H1 (cell line): Measurements from ENCODE around the gene SLC35D3. TPM values are rescaled to one million over a fixed set of nuclear protein-coding genes. Genes with fewer than 3 reads are reported as not detected.
A peak's percentile ranks its signal among the peaks of the same experiment; 100 is the strongest.

Experiments
- CTCF ChIA-PET: fragments of 300-600 bp; sonication (Branson Sonifier 250); formaldehyde crosslinking; loops from one replicate; lab custom pipeline; 2021; ENCODE audit not compliant: partially characterized antibody; lab: Charles Lee
- POLR2A ChIA-PET: fragments of 300-600 bp; sonication (Branson Sonifier 250); formaldehyde crosslinking; loops from one replicate; lab custom pipeline; 2021; ENCODE audit warnings: inconsistent platforms; ENCODE audit not compliant: partially characterized antibody; lab: Charles Lee
- DNase-seq, 2 experiments: peaks; one replicate each; pipeline versions ENCODE4 v3.0.0 to v3.0.0-alpha.2; 2010 to 2022; ENCODE audit warnings: low spot score in 2 of 2, low read depth in 1 of 2, mixed read lengths in 1 of 2
- FAIRE-seq: peaks from 2 replicates; lab custom pipeline; 2011; peaks lifted over from hg19 to GRCh38; lab: Jason Lieb, UNC
- H2AFZ ChIP-seq: 2 replicates; pipeline ENCODE4 v1.8.1; 2012; ENCODE audit warnings: low read length, inconsistent platforms
- H2AK5ac ChIP-seq: 2 replicates; pipeline ENCODE4 v1.6.1; 2013; ENCODE audit warnings: low read depth, low read length
- H2BK120ac ChIP-seq: replicated peaks from 2 replicates; pipeline ENCODE3; 2013; ENCODE audit warnings: low read depth, low read length, inconsistent platforms
- H2BK12ac ChIP-seq: 2 replicates; pipeline ENCODE4 v1.6.1; 2013; ENCODE audit warnings: low read depth, low read length
- H2BK15ac ChIP-seq: 2 replicates; pipeline ENCODE4 v1.6.1; 2013; ENCODE audit warnings: low read length
- H2BK20ac ChIP-seq: 2 replicates; pipeline ENCODE4 v1.6.1; 2013; ENCODE audit warnings: low read length
- H2BK5ac ChIP-seq: 2 replicates; pipeline ENCODE4 v1.6.1; 2013; ENCODE audit warnings: low read depth, low read length
- H3K14ac ChIP-seq: 2 replicates; pipeline ENCODE4 v1.6.1; 2013; ENCODE audit warnings: inconsistent platforms; ENCODE audit not compliant: insufficient read length
- H3K18ac ChIP-seq: 2 replicates; pipeline ENCODE4 v1.6.1; 2013; ENCODE audit warnings: low read length; ENCODE audit errors: extremely low read depth
- H3K23ac ChIP-seq: 2 replicates; pipeline ENCODE4 v1.6.1; 2013; ENCODE audit warnings: inconsistent platforms; ENCODE audit not compliant: insufficient read length
- H3K23me2 ChIP-seq: 2 replicates; pipeline ENCODE4 v1.6.1; 2013; ENCODE audit warnings: low read depth, low read length
- H3K27ac ChIP-seq: 2 replicates; pipeline ENCODE4 v1.6.1; 2011; ENCODE audit warnings: low read depth, low read length, inconsistent platforms
- H3K27me3 ChIP-seq, 4 experiments: replicated peaks in 1 of 4; 1 replicate in 1 of 4; 2 replicates in 3 of 4; pipeline versions ENCODE4 v1.6.1 to v1.8.1; 2011 to 2013; ENCODE audit warnings: low read length in 3 of 4, mild to moderate bottlenecking in 3 of 4, inconsistent platforms in 2 of 4, mixed read lengths in 2 of 4, moderate library complexity in 1 of 4; ENCODE audit not compliant: control insufficient read depth in 3 of 4, insufficient read depth in 3 of 4; ENCODE audit errors: extremely low read depth in 1 of 4
- H3K36me3 ChIP-seq, 4 experiments: 2 replicates each; pipeline versions ENCODE4 v1.6.1 to v1.8.1; 2011 to 2013; ENCODE audit warnings: mild to moderate bottlenecking in 4 of 4, low read length in 3 of 4, moderate library complexity in 2 of 4, control low read depth in 1 of 4, inconsistent platforms in 1 of 4; ENCODE audit not compliant: insufficient read depth in 4 of 4, control insufficient read depth in 2 of 4
- H3K4ac ChIP-seq: replicated peaks from 2 replicates; pipeline ENCODE3; 2013; ENCODE audit warnings: low read length, low read depth, mixed read lengths, inconsistent platforms; ENCODE audit not compliant: insufficient read length
- H3K4me1 ChIP-seq, 4 experiments: replicated peaks in 1 of 4; 1 replicate in 1 of 4; 2 replicates in 3 of 4; pipeline versions ENCODE4 v1.6.1 to v1.8.1; 2011 to 2013; ENCODE audit warnings: low read length in 3 of 4, inconsistent platforms in 2 of 4, mixed read lengths in 1 of 4; ENCODE audit not compliant: insufficient read depth in 4 of 4, control insufficient read depth in 3 of 4
- H3K4me2 ChIP-seq, 2 experiments: 2 replicates each; pipeline versions ENCODE4 v1.6.1 to v1.8.1; 2011 to 2013; ENCODE audit warnings: low read depth in 2 of 2, low read length in 2 of 2, control low read depth in 1 of 2, inconsistent platforms in 1 of 2, mild to moderate bottlenecking in 1 of 2; ENCODE audit not compliant: insufficient read depth in 1 of 2
- H3K4me3 ChIP-seq, 4 experiments: fragments of 200-600, 300-600 bp in 1 of 4; sonication (generic), shearing (Covaris generic), sonication (Bioruptor Twin) in 1 of 4; 2 replicates each; pipeline versions ENCODE4 v1.5.1 to v1.8.1; 2011 to 2016; ENCODE audit warnings: low read length in 4 of 4, low read depth in 3 of 4, control low read depth in 2 of 4, inconsistent platforms in 2 of 4, mild to moderate bottlenecking in 2 of 4, mixed read lengths in 1 of 4, moderate library complexity in 1 of 4; ENCODE audit not compliant: insufficient read depth in 2 of 4; ENCODE audit errors: extremely low read depth in 1 of 4
- H3K56ac ChIP-seq: replicated peaks from 2 replicates; pipeline ENCODE3; 2013; ENCODE audit warnings: low read depth, mild to moderate bottlenecking, mixed read lengths, low read length, inconsistent platforms; ENCODE audit not compliant: insufficient read length
- H3K79me1 ChIP-seq: 2 replicates; pipeline ENCODE4 v1.6.1; 2013; ENCODE audit warnings: low read depth, low read length, control low read depth
- H3K79me2 ChIP-seq, 2 experiments: 2 replicates each; pipeline versions ENCODE4 v1.6.1 to v1.8.1; 2012 to 2013; ENCODE audit warnings: low read length in 2 of 2, mild to moderate bottlenecking in 2 of 2, inconsistent platforms in 1 of 2; ENCODE audit not compliant: insufficient read depth in 2 of 2, control insufficient read depth in 1 of 2
- H3K9ac ChIP-seq, 4 experiments: replicated peaks in 1 of 4; 1 replicate in 1 of 4; 2 replicates in 3 of 4; pipeline versions ENCODE4 v1.6.1 to v1.8.1; 2011 to 2013; ENCODE audit warnings: low read depth in 3 of 4, low read length in 3 of 4, control low read depth in 2 of 4, mild to moderate bottlenecking in 2 of 4, moderate library complexity in 2 of 4, inconsistent platforms in 1 of 4; ENCODE audit errors: extremely low read depth in 1 of 4
- H3K9me3 ChIP-seq, 2 experiments: 2 replicates each; pipeline versions ENCODE4 v1.6.1 to v1.8.1; 2012 to 2013; ENCODE audit warnings: mild to moderate bottlenecking in 2 of 2, moderate library complexity in 2 of 2, control low read depth in 1 of 2, inconsistent platforms in 1 of 2, low read depth in 1 of 2, low read length in 1 of 2, mixed read lengths in 1 of 2; ENCODE audit not compliant: insufficient read depth in 2 of 2
- H4K20me1 ChIP-seq, 2 experiments: replicated peaks in 1 of 2; 2 replicates each; pipeline versions ENCODE3 to v1.8.1; 2011 to 2013; ENCODE audit warnings: inconsistent platforms in 2 of 2, low read length in 2 of 2, mild to moderate bottlenecking in 1 of 2; ENCODE audit not compliant: insufficient read depth in 2 of 2, control insufficient read depth in 1 of 2
- H4K5ac ChIP-seq: 2 replicates; pipeline ENCODE4 v1.6.1; 2013; ENCODE audit warnings: low read length, low read depth, mixed read lengths, inconsistent platforms; ENCODE audit not compliant: insufficient read length
- H4K8ac ChIP-seq: 2 replicates; pipeline ENCODE4 v1.8.0; 2013; ENCODE audit warnings: mild to moderate bottlenecking, moderate library complexity, low read length, inconsistent platforms; ENCODE audit not compliant: insufficient read depth; ENCODE audit errors: extremely low read depth
- H4K91ac ChIP-seq: replicated peaks from 2 replicates; pipeline ENCODE3; 2013; ENCODE audit warnings: low read length, mixed read lengths, inconsistent platforms; ENCODE audit not compliant: insufficient read length
- BCL11A ChIP-seq, 2 experiments: IDR thresholded peaks; one replicate each; pipeline ENCODE4 v1.6.1; 2011; ENCODE audit warnings: low read depth in 2 of 2, low read length in 2 of 2, mild to moderate bottlenecking in 2 of 2
- YY1 ChIP-seq: IDR thresholded peaks from 2 replicates; pipeline ENCODE4 v1.6.1; 2011; ENCODE audit warnings: low read depth, mild to moderate bottlenecking, low read length
- WGBS, 2 experiments: shearing (Covaris generic) in 1 of 2; methylation state at CpG; one replicate each; pipeline versions ENCODE4 v1.1.6 to v1.1.7; 2013 to 2015; ENCODE audit warnings: low lambda C conversion rate in 2 of 2, mixed read lengths in 2 of 2, inconsistent platforms in 1 of 2, low coverage in 1 of 2, missing lambda C conversion rate in 1 of 2; ENCODE audit not compliant: insufficient replicate concordance in 2 of 2, insufficient coverage in 1 of 2, insufficient read length in 1 of 2; ENCODE audit errors: extremely low coverage in 1 of 2, missing lambda C conversion rate in 1 of 2; 5-methylcytosine and 5-hydroxymethylcytosine counted together
- polyA plus RNA-seq, 7 experiments: library from polyadenylated mRNA; depleted of rRNA in 3 of 7; stranded (reverse) in 5 of 7; unstranded in 2 of 7; fragments of >200 nt in 5 of 7; fragments of 200-250 nt in 2 of 7; gene quantifications; 1 replicate in 5 of 7; 2 replicates in 1 of 7; 4 replicates in 1 of 7; pipeline versions ENCODE4 v1.2.1 to v1.2.3, GENCODE V29; 2011 to 2013; ENCODE audit warnings: missing spikeins in 2 of 7, mixed read lengths in 2 of 7
- total RNA-seq: library from RNA; stranded (reverse); fragmentation: NEBNext Ultra II Directional; extraction: Animal tissue kit (Norgen Biotek cat#: 25700); gene quantifications from 2 replicates; pipeline ENCODE4 v1.2.1, GENCODE V29; 2021

The SLC35D3 gene
- total and polyA plus RNA-seq, 2 of the 8 experiments (the other 6 are each of a cell fraction or from before 2014, with no cell fraction given): 0.27 to 0.39 TPM

DNA sequence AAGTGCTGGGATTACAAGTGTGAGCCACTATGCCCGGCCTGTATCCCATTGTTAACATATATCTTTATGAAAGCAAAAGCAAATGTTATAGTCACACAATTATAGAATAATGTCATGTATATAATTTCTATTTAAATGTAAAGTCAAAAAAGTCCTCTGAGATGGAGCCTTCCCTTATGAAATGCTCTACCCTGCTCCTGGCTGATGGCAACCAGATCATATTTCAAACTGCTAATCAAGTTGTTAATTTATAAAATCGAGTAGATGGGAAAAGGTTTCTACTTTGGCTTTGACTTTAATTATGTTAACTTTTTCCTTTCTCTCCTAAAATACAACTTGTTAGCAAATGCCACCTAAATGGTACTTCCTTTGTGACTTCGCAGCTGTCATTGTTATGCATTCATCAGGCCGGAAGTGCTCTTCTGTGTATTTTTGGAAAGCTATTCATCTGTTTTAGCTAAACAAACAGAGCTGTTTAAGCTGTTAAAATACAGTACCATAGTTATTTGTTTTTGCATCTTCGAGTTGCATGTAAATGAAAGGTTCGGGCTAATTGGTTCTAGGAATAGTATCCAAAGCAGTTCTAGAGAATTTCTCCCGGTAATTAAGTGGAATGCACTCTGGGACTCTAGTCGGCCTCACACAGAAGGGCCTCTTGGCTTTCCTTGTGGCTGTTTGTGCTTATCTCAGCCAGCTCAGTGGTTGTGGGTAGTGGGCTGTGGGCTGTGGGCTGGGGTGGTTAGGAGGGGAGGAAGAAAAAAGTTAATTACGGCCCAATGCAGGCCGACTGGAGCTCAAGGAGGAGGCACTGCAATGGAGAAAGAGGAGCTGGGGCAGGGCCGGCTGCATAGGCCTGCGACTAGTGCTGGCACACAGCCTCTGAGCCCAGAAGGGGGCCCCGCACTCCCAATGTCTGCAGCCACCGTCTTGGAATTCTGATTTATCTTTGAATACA, 34.8 kb downstream of the SLC35D3 start:
- Histone ChIP-seq H3K4me3 (peak overlapping the region in 1 of 4 experiments; percentile 1; a peak in 1 of 8 replicates), H3K36me3 (no peaks in the 10 kb centered on the region), H2AK5ac (no peak overlapping the region), H4K5ac (peak overlapping the region; percentile 51), H3K14ac (no peak overlapping the region), H2BK12ac (peak overlapping the region; percentile 83), H3K79me1 (no peaks in the 10 kb centered on the region), H2BK5ac (peak overlapping the region; percentile 94), H3K18ac (peak overlapping the region; percentile 71; the same call in 1 of the 2 replicates), H4K20me1 (no peaks in the 10 kb centered on the region), H3K27ac (peak overlapping the region; percentile 35; the same call in 1 of the 2 replicates), H2AFZ (no peak overlapping the region), H2BK15ac (no peak overlapping the region), H3K23me2 (no peaks in the 10 kb centered on the region), H2BK120ac (peak overlapping the region; percentile 56), H4K8ac (no peak overlapping the region), H3K4ac (no peak overlapping the region), H3K4me1 (peaks cover 0 to 33% (median 16%) of the 10 kb centered on the region in 4 experiments; a peak in 6 of 7 replicates), H3K9ac (no peak overlapping the region), H3K56ac (no peak overlapping the region), H4K91ac (peak overlapping the region; percentile 89), H3K23ac (no peak overlapping the region), H3K9me3 (no peaks in the 10 kb centered on the region), H3K4me2 (peak overlapping the region; percentile 17 to 36), H2BK20ac (no peak overlapping the region), H3K79me2 (no peaks in the 10 kb centered on the region), H3K27me3 (no peaks in the 10 kb centered on the region)
- ChIA-PET POLR2A (interaction anchor here (0.5 to 4.6 kb wide), 13 partner anchors 10 to 1271 kb away, joined by 3 to 26 read pairs (median 3); partner anchors contain the start of genes IL20RA and SLC35D3), CTCF (interaction anchor here (0.5 to 5.1 kb wide), 12 partner anchors 9 to 785 kb away, joined by 3 to 41 read pairs (median 4); no protein-coding TSS in a partner anchor)
- DNase-seq (peak; percentile 65 to 70), FAIRE-seq (peak; percentile 78)
- WGBS, 2 experiments: 20% methylated on average over 14 of the region's 14 CpGs; no CpG with 5 or more reads in 1 of the 2 experiments
- TF ChIP-seq YY1 (no peak), BCL11A (IDR thresholded peaks at IDR 0.05; ENCODE audit: low read depth in 2 of 2, low read length in 2 of 2) (no peak)
